IMR-90 (cell line): ENCODE results near the gene TRIM24.

Experiments used
- BHLHE40 ChIP-seq: fragments of 150-350 bp; IDR thresholded peaks from 2 replicates; pipeline ENCODE4 v1.6.1; 2016; ENCODE audit warnings: mild to moderate bottlenecking, low read depth, low read length
- FOS ChIP-seq: fragments of 150-350 bp; IDR thresholded peaks from 2 replicates; pipeline ENCODE4 v1.6.1; 2016; ENCODE audit warnings: low read depth, low read length
- MAZ ChIP-seq: IDR thresholded peaks from 2 replicates; pipeline ENCODE4 v1.6.1; 2012; ENCODE audit warnings: low read depth, mild to moderate bottlenecking, low read length, improper control_type of control experiment, moderate library complexity, borderline replicate concordance
- MXI1 ChIP-seq: IDR thresholded peaks from 2 replicates; pipeline ENCODE4 v1.6.1; 2012; ENCODE audit warnings: low read depth, mild to moderate bottlenecking, low read length, moderate library complexity, borderline replicate concordance
- NFE2L2 ChIP-seq: fragments of 150-350 bp; IDR thresholded peaks from 2 replicates; pipeline ENCODE4 v1.6.1; 2016; ENCODE audit warnings: low read depth, mild to moderate bottlenecking, low read length
- POLR2A ChIP-seq: IDR thresholded peaks from 2 replicates; pipeline ENCODE4 v1.6.1; 2012; ENCODE audit warnings: mild to moderate bottlenecking, low read depth, low read length
- RAD21 ChIP-seq: IDR thresholded peaks from 2 replicates; pipeline ENCODE4 v1.6.1; 2012; ENCODE audit warnings: low read length, improper control_type of control experiment
- RFX5 ChIP-seq: IDR thresholded peaks from 2 replicates; pipeline ENCODE4 v1.8.0; 2012; ENCODE audit warnings: low read depth, mild to moderate bottlenecking, low read length, moderate library complexity
- SMC3 ChIP-seq: fragments of 150-350 bp; IDR thresholded peaks from 2 replicates; pipeline ENCODE4 v1.6.1; 2016; ENCODE audit warnings: low read depth, mild to moderate bottlenecking, antibody characterized with exemption, low read length, moderate library complexity
- TF ChIP-seq, protein P1 (sequence below): conservative IDR thresholded peaks from 2 replicates; pipeline ENCODE4 v1.5.1; 2012; ENCODE audit warnings: mild to moderate bottlenecking, low read depth, low read length, improper control_type of control experiment
- TF ChIP-seq, protein P2 (sequence below): fragments of 150-350 bp; IDR thresholded peaks from 2 replicates; pipeline ENCODE4 v1.6.1; 2017; ENCODE audit warnings: mild to moderate bottlenecking, antibody characterized with exemption, low read length, low read depth
- TF ChIP-seq, protein P3 (sequence below): fragments of 150-350 bp; IDR thresholded peaks from 2 replicates; pipeline ENCODE4 v1.6.1; 2016; ENCODE audit warnings: low read depth, mild to moderate bottlenecking, low read length, moderate library complexity, borderline replicate concordance

DNA sequence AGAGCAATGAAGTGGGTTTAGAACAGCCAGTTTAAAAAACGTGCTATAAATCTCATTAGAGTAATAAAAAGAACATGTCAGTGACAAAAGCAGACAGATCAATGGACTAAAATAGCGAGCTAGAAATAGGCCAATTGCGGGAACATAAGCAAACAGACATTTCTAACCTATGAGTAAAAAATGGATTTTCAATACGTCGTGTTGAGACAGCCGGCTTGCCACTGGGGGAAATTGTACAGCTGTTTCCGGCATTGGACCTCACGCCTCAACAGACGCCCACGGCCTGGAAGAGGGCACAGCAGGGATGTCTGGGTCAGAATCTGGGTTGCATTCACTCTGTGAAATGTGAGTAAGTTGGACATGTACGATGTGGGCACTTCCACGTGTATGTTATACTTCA, 148.2 kb downstream of the TRIM24 start:
- TF ChIP-seq, protein P1, sequence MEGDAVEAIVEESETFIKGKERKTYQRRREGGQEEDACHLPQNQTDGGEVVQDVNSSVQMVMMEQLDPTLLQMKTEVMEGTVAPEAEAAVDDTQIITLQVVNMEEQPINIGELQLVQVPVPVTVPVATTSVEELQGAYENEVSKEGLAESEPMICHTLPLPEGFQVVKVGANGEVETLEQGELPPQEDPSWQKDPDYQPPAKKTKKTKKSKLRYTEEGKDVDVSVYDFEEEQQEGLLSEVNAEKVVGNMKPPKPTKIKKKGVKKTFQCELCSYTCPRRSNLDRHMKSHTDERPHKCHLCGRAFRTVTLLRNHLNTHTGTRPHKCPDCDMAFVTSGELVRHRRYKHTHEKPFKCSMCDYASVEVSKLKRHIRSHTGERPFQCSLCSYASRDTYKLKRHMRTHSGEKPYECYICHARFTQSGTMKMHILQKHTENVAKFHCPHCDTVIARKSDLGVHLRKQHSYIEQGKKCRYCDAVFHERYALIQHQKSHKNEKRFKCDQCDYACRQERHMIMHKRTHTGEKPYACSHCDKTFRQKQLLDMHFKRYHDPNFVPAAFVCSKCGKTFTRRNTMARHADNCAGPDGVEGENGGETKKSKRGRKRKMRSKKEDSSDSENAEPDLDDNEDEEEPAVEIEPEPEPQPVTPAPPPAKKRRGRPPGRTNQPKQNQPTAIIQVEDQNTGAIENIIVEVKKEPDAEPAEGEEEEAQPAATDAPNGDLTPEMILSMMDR = no peak
- no peak for TF ChIP-seq POLR2A
- TF ChIP-seq SMC3 = no peak
- TF ChIP-seq MXI1 = no peak
- no peak for TF ChIP-seq RAD21
- TF ChIP-seq, protein P2, sequence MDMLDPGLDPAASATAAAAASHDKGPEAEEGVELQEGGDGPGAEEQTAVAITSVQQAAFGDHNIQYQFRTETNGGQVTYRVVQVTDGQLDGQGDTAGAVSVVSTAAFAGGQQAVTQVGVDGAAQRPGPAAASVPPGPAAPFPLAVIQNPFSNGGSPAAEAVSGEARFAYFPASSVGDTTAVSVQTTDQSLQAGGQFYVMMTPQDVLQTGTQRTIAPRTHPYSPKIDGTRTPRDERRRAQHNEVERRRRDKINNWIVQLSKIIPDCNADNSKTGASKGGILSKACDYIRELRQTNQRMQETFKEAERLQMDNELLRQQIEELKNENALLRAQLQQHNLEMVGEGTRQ = no peak
- TF ChIP-seq FOS = no peak
- no peak for TF ChIP-seq RFX5
- no peak for TF ChIP-seq MAZ
- no peak for TF ChIP-seq BHLHE40
- TF ChIP-seq, protein P3, sequence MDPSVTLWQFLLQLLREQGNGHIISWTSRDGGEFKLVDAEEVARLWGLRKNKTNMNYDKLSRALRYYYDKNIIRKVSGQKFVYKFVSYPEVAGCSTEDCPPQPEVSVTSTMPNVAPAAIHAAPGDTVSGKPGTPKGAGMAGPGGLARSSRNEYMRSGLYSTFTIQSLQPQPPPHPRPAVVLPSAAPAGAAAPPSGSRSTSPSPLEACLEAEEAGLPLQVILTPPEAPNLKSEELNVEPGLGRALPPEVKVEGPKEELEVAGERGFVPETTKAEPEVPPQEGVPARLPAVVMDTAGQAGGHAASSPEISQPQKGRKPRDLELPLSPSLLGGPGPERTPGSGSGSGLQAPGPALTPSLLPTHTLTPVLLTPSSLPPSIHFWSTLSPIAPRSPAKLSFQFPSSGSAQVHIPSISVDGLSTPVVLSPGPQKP = no peak
- TF ChIP-seq NFE2L2 = no peak
